ENCODE data around the gene THY1. TPM values are rescaled to one million over a fixed set of nuclear protein-coding genes. Genes with fewer than 3 reads are reported as not detected.

THY1 gene
- total RNA-seq, 1 donor from 2014 or later, result 2.1 TPM

DNA sequence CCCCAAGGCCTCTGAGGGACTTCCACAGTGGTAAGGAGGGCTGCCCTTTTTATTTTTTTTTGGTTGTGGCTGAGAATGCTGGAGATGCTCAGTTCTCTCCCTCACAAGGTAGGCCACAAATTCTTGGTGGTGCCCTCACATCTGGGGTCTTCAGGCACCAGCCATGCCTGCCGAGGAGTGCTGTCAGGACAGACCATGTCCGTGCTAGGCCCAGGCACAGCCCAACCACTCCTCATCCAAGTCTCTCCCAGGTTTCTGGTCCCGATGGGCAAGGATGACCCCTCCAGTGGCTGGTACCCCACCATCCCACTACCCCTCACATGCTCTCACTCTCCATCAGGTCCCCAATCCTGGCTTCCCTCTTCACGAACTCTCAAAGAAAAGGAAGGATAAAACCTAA lies 4.2 kb downstream of the THY1 start:
- Histone ChIP-seq H3K27me3 (ENCODE audit: control insufficient read depth, insufficient read depth, low read length) (peaks cover 22% of the 10 kb centered on the region), H3K36me3 (ENCODE audit: control insufficient read depth, insufficient read depth, low read length) (no peaks in the 10 kb centered on the region), H3K4me3 (ENCODE audit: low read depth, low read length) (no peak overlapping the region)
- no peak for FAIRE-seq
- TF ChIP-seq, protein P1, sequence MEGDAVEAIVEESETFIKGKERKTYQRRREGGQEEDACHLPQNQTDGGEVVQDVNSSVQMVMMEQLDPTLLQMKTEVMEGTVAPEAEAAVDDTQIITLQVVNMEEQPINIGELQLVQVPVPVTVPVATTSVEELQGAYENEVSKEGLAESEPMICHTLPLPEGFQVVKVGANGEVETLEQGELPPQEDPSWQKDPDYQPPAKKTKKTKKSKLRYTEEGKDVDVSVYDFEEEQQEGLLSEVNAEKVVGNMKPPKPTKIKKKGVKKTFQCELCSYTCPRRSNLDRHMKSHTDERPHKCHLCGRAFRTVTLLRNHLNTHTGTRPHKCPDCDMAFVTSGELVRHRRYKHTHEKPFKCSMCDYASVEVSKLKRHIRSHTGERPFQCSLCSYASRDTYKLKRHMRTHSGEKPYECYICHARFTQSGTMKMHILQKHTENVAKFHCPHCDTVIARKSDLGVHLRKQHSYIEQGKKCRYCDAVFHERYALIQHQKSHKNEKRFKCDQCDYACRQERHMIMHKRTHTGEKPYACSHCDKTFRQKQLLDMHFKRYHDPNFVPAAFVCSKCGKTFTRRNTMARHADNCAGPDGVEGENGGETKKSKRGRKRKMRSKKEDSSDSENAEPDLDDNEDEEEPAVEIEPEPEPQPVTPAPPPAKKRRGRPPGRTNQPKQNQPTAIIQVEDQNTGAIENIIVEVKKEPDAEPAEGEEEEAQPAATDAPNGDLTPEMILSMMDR (IDR thresholded peaks at IDR 0.05; ENCODE audit: insufficient read depth, low read length, severe bottlenecking), result no peak
- DNase-seq (ENCODE audit: low read depth), result no peak

DNA sequence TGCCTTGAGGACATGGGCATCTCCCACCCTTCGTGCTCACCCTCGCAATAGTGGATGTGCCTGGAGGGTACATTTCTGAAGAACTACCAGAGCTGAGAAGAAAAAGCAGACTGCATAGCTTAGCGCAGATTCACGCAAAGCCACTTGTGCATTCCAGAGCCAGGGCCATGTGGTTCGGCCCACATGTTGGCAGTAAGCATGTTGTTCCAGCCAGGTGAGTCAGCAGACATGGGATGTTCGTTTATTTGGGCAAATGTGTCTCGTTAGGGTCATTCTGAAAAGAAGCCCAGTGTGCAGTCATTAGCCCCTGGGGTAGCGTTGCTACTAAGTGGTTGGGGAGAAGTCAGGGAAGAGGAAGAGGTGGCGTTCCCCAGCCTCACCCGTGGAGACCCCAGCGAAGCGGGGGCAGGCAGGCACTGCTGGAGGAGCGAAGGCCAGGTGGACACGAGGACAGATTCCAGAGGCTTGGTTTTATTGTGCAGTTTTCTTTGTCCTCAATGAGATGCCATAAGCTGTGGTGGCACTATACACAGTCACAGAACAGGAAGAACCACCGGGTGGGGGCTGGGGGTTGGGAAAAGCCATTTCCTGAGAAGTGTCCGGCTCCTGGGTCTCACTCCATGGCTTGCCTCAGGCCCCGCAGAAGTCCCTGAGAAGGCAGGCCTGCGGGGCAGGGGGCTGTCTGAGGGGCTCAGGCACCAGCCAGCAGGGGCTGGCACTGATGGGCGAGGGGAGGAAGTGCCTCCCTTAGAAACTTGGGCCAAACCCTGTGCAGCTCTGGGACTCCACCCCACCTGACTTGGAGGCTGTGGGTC lies 5.0 kb downstream of the THY1 start:
- Histone ChIP-seq H3K27me3 (ENCODE audit: control insufficient read depth, insufficient read depth, low read length) (peaks cover 17% of the 10 kb centered on the region), H3K4me3 (ENCODE audit: low read depth, low read length) (no peak overlapping the region), H3K36me3 (ENCODE audit: control insufficient read depth, insufficient read depth, low read length) (no peaks in the 10 kb centered on the region)
- peak; percentile 21 for DNase-seq (ENCODE audit: low read depth)
- TF ChIP-seq, protein P1 (IDR thresholded peaks at IDR 0.05; ENCODE audit: insufficient read depth, low read length, severe bottlenecking), result no peak
- peak; percentile 23 for FAIRE-seq

DNA sequence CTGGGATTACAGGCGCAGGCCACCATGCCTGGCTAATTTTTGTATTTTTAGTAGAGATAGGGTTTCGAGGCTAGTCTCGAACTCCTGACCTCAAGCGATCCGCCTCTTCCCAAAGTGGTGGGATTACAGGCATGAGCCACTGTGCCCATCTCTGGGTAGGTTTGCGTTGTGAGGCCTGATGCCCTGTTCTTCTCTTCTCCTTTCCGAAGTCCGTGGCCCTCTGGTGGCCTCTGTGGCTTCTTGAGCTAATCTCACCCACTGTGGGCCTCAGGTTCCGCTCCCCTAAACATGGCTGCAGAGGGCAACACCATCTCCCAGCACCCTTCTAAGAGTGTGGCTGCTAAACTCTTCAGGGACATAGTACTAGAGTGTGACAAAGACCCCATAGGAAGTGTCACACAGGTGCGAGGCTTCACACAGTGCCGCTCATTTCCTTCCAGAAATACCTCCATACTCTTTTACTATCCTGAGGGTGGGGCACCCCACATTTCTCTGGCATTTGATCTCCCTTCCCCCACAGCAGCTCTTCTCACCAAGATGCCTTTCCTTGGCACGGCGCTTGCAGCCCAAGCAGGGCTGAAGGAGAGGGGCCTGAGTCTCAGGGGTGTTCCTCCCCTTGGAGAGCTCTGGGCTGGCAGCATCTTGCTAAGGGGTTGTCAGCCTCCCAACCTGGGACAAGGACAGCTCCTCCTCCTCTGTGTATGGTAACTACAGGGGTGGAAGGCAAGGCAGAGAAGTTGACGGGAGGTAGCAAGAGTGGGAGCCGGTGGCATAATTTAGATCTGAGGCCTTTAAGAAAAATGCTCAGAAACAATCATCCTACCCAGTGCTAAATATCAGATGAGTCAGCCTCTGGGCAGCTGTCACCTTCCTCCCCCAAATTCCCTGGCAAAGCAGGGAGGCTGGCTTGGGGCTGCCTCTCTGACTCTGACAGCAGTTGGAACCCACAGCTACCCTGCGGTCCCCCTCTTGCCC lies 6.1 kb downstream of the THY1 start:
- no peaks in the 10 kb centered on the region for H3K36me3 ChIP-seq (ENCODE audit: control insufficient read depth, insufficient read depth, low read length)
- FAIRE-seq, result no peak
- H3K27me3 ChIP-seq (ENCODE audit: control insufficient read depth, insufficient read depth, low read length), result peaks cover 9% of the 10 kb centered on the region
- TF ChIP-seq, protein P1 (IDR thresholded peaks at IDR 0.05; ENCODE audit: insufficient read depth, low read length, severe bottlenecking), result no peak
- DNase-seq (ENCODE audit: low read depth), result no peak
- H3K4me3 ChIP-seq (ENCODE audit: low read depth, low read length), result no peak overlapping the region

DNA sequence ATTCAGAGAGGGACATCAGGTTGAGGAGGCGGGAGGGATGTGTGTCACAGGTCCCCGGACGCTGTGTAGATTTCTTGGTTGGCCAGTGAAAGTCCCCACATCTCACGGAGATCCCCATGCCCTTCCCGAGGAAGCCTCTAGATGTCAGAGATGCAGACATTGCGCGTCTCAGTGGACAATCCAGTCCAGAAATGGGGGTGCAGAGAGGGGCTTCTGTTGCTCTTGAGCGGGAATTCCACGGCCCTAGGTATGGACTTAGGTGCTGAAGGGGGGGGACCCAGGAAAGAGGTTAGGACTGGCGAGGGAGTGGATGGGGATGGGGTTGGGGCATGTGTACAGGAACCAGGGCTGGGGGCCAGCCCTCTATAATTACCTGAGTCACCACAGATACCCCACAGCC lies 7.0 kb downstream of the THY1 start:
- Histone ChIP-seq H3K4me3 (ENCODE audit: low read depth, low read length) (no peak overlapping the region), H3K36me3 (ENCODE audit: control insufficient read depth, insufficient read depth, low read length) (no peaks in the 10 kb centered on the region), H3K27me3 (ENCODE audit: control insufficient read depth, insufficient read depth, low read length) (peaks cover 3% of the 10 kb centered on the region)
- FAIRE-seq, result no peak
- no peak for DNase-seq (ENCODE audit: low read depth)
- TF ChIP-seq, protein P1 (IDR thresholded peaks at IDR 0.05; ENCODE audit: insufficient read depth, low read length, severe bottlenecking), result no peak

DNA sequence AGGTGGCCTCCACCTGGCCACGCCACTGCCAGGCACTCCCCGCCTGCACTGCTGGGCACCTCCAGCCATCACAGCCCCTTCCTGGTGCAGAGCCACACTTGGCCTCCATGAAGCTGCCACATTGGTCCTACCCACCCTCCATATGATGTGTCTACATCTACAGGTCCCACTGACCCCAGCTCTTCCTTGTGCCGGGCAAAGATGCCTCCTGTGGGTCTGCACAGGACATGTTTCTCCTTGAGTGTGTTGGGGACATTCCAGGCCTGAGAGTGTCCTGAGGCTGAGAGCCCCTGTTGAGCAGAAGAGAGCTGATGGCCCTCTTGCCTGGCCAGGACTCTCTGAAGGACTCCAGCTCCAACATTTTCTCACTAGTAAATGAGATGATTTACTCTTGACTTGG lies 7.5 kb downstream of the THY1 start:
- Histone ChIP-seq H3K36me3 (ENCODE audit: control insufficient read depth, insufficient read depth, low read length) (no peaks in the 10 kb centered on the region), H3K27me3 (ENCODE audit: control insufficient read depth, insufficient read depth, low read length) (no peaks in the 10 kb centered on the region), H3K4me3 (ENCODE audit: low read depth, low read length) (no peak overlapping the region)
- DNase-seq (ENCODE audit: low read depth), result no peak
- TF ChIP-seq, protein P1 (IDR thresholded peaks at IDR 0.05; ENCODE audit: insufficient read depth, low read length, severe bottlenecking), result no peak
- no peak for FAIRE-seq

Measured in bronchial epithelial cell (primary cell).